Adrenal gland (tissue), 12 donors: ENCODE measurements around the gene GPR176. TPM values are rescaled to one million over a fixed set of nuclear protein-coding genes. Genes with fewer than 3 reads are reported as not detected.

ENCODE experiments used
- DNase-seq, 7 donors: peaks; one replicate each; pipeline ENCODE4 v3.0.0-alpha.2; 2019 to 2020
- H3K27ac ChIP-seq, 5 donors: fragments of 200-600 bp; sonication (generic) in 4 of 5; 1 replicate in 3 of 5; 2 replicates in 2 of 5; pipeline versions ENCODE4 v1.5.1 to v1.8.0; 2016 to 2020; ENCODE audit warnings: mild to moderate bottlenecking in 1 of 5
- H3K27me3 ChIP-seq: fragments of 200-600 bp; 2 replicates; pipeline ENCODE4 v1.8.0; 2021
- H3K36me3 ChIP-seq, 2 donors: fragments of 200-600 bp; replicated peaks in 1 of 2; 1 replicate in 1 of 2; 2 replicates in 1 of 2; pipeline versions ENCODE4 v1.5.1 to v1.8.0; 2018 to 2022
- H3K4me1 ChIP-seq, 2 donors: fragments of 200-600 bp; replicated peaks in 1 of 2; 1 replicate in 1 of 2; 2 replicates in 1 of 2; pipeline versions ENCODE4 v1.5.1 to v1.8.0; 2018 to 2021
- H3K4me3 ChIP-seq, 4 donors: fragments of 200-600 bp; sonication (generic) in 3 of 4; one replicate each; pipeline ENCODE4 v1.5.1; 2016 to 2018
- H3K9me3 ChIP-seq, 3 donors: fragments of 200-600 bp; sonication (generic) in 1 of 3; replicated peaks in 1 of 3; 1 replicate in 2 of 3; 2 replicates in 1 of 3; pipeline versions ENCODE4 v1.5.1 to v1.8.0; 2016 to 2021
- CTCF ChIP-seq, 6 experiments: fragments of 450-650 bp in 4 of 6; fragments of 200-600 bp in 2 of 6; sonication (generic) in 1 of 6; IDR thresholded peaks; 1 replicate in 5 of 6; 2 replicates in 1 of 6; pipeline versions ENCODE4 v1.5.1 to v1.8.0; 2016 to 2021; ENCODE audit warnings: antibody characterized with exemption in 6 of 6, mild to moderate bottlenecking in 2 of 6, moderate library complexity in 1 of 6
- POLR2A ChIP-seq, 2 donors: fragments of 450-650 bp; IDR thresholded peaks; one replicate each; pipeline ENCODE4 v1.6.1; 2017; ENCODE audit warnings: antibody characterized with exemption in 2 of 2, mild to moderate bottlenecking in 2 of 2, moderate library complexity in 1 of 2
- WGBS, 4 donors: extraction: QIAGEN DNeasy Blood & Tissue Kit in 2 of 4; methylation state at CpG; one replicate each; pipeline versions ENCODE4 v1.1.5 to v1.1.7; 2013 to 2017; 5-methylcytosine and 5-hydroxymethylcytosine counted together
- intact Hi-C, 2 donors: fragments of 100-400 bp; cut with DNase I; formaldehyde crosslinking; loops; one replicate each; pipeline versions ENCODE4 v1.14.1 to v1.15.0; 2022 to 2023
- polyA plus RNA-seq, 3 donors: library from polyadenylated mRNA; stranded (reverse); fragments of 200-250 nt in 2 of 3; fragments of 350-450 nt in 1 of 3; fragmentation: Illumina TruSeq in 1 of 3; extraction: RNeasy Lipid Tissue Mini Kit (QIAGEN cat#74804) in 1 of 3; gene quantifications; one replicate each; pipeline ENCODE4 v1.2.3, GENCODE V29; 2013 to 2014
- total RNA-seq, 9 donors: library from RNA; depleted of rRNA in 4 of 9; stranded (reverse); fragments of >200 nt in 4 of 9; fragments of 120-200 nt in 1 of 9; fragmentation: NEBNext Ultra II Directional in 1 of 9; extraction: Animal tissue kit (Norgen Biotek cat#: 25700) in 1 of 9; gene quantifications; one replicate each; pipeline versions ENCODE4 v1.1.0 to v1.2.4, GENCODE V29; 2013 to 2023
- donor health status: healthy with polysubstance abuse.
- donor health status: Bipolar disorder and iron deficiency.
- donor health status: DM: yes; HTN: yes; CAD: no.
- donor health status: DM: no; HTN: no; CAD: no.
- donor health status: DM: no; HTN: no; CAD: no.
- donor health status: DM: yes; HTN: yes; CAD: no.

The GPR176 gene
- total and polyA plus RNA-seq, 12 donors = 1.4 to 12.7 (median 5.6) TPM

DNA sequence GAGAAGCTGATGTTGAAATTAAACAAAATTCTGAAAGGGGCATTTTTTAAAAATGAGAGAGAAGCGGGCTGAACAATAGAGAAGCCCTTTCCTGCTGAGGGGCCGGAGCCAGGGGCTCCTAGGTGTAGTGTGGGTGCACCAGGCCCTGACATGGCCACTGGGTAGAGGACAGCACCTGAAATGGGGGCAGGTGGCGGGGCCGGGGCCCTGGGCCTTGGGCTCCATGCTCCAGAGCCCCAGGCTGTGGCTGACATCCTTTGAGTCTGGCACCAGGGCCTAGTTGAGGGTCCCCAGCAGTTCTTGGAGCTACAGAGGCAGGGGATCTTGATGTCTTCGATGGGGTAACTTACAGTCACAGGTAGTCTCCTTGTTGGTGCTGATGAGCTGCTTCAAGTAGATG lies 6.5 kb upstream of the GPR176 start:
- Histone ChIP-seq H3K36me3 (no peaks in the 10 kb centered on the region), H3K4me3 (no peak overlapping the region), H3K27me3 (no peaks in the 10 kb centered on the region), H3K4me1 (no peaks in the 10 kb centered on the region), H3K9me3 (no peaks in the 10 kb centered on the region), H3K27ac (no peak overlapping the region)
- DNase-seq = no peak
- WGBS, 4 donors = 76 to 97% (median 90%) methylated on average over 2 to 5 of the region's 5 CpGs
- intact Hi-C loops = no loop called here
- TF ChIP-seq POLR2A (IDR thresholded peaks at IDR 0.05) (no peak), CTCF (IDR thresholded peaks at IDR 0.05) (no peak)

DNA sequence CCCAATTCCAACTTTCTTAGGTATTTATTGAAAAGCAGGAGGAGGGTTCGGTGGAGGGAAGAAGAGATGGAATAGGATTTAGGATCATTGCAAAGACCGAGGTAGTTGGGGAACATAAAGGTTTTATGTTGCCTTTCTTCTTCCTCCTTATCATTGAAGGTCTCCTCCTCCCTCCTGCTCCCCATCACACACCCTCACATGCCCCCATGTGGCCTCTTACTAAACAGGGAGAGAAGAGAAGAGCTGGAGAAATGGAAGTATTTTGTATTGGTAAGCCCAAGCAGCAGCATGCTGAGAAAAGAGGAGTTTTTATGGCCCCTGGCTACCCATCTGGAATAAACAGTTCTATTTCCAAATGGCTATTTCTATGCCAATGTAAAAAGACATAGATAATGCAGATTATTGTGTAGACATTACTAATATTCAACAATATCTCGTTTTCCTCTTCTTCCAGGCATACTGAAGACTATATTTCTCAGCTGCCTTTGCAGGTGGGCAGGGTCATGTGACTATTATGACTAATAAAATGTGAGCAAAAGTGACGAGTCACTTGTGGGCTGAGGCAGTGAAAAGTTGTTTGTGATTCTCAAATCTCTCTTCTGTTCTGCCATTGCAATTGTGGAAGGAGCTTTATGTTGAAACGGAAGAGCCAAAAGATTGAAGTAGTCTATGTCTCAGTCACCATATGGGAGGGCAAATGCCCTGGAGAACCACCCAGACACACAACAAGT lies 5.2 kb upstream of the GPR176 start:
- H3K4me1 ChIP-seq = peaks cover 0 to 4% of the 10 kb centered on the region in 2 donors
- no peaks in the 10 kb centered on the region for H3K36me3 ChIP-seq
- H3K4me3 ChIP-seq = no peak overlapping the region
- no peaks in the 10 kb centered on the region for H3K27me3 ChIP-seq
- TF ChIP-seq POLR2A (IDR thresholded peaks at IDR 0.05) (no peak), CTCF (IDR thresholded peaks at IDR 0.05) (no peak)
- WGBS, 4 donors = 64 to 72% (median 70%) methylated on average over 5 of the region's 5 CpGs
- H3K27ac ChIP-seq = no peak overlapping the region
- DNase-seq = no peak
- intact Hi-C loops = no loop called here
- no peaks in the 10 kb centered on the region for H3K9me3 ChIP-seq

GRCh38 chr15:39924437-39924836 lies 4.4 kb upstream of the GPR176 start:
- peaks cover 0 to 12% of the 10 kb centered on the region in 2 donors for H3K4me1 ChIP-seq
- DNase-seq = no peak
- TF ChIP-seq CTCF (IDR thresholded peaks at IDR 0.05) (no peak), POLR2A (IDR thresholded peaks at IDR 0.05) (no peak)
- H3K9me3 ChIP-seq = no peaks in the 10 kb centered on the region
- 70 to 82% (median 77%) methylated on average over 3 of the region's 3 CpGs for WGBS, 4 donors
- peaks cover 6% of the 10 kb centered on the region for H3K27me3 ChIP-seq
- no peak overlapping the region for H3K27ac ChIP-seq
- H3K4me3 ChIP-seq = no peak overlapping the region
- no peaks in the 10 kb centered on the region for H3K36me3 ChIP-seq
- intact Hi-C loops = no loop called here

DNA sequence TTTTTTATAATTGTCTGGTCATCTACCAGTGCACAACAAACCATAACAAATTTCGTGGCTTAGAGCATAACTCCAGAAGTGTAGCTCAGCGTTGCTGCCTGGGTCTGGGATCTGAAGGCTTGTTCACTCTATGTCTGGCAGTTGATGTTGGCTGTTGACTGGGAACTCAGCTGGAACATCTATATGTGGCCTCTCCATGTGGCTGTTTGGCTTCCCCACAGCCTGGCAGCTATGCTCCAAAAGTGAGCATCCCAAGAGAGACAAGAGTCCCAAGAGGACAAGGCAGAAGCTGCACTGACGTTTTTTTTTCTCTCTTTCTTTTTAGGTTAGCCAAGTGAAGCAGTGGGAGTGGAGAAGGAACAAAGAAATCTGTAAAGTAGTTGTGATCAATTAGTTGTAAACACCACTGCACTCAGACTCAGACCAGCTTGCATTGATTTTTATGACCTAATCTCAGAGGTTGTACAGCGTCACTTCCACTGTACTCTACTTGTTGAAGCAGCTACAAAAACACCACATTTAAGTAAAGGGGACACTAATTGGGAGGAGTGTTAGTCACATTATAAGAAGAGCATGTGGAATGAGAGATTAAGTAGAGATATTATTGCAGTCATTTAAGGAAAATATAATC lies 2.5 kb upstream of the GPR176 start:
- intact Hi-C loops = no loop called here

More for the DNA sequence above, 2.5 kb upstream of the GPR176 start:
- Histone ChIP-seq H3K27me3 (peaks cover 8% of the 10 kb centered on the region), H3K4me1 (peaks cover 0 to 12% of the 10 kb centered on the region in 2 donors), H3K36me3 (no peaks in the 10 kb centered on the region), H3K27ac (no peak overlapping the region), H3K9me3 (no peaks in the 10 kb centered on the region), H3K4me3 (no peak overlapping the region)
- TF ChIP-seq CTCF (IDR thresholded peaks at IDR 0.05) = no peak
- TF ChIP-seq POLR2A (IDR thresholded peaks at IDR 0.05) = no peak
- 67 to 71% (median 71%) methylated on average over 4 of the region's 4 CpGs for WGBS, 4 donors
- no peak for DNase-seq
